Esophagus (tissue), 2 donors: ENCODE data around the gene PXN. TPM values are rescaled to one million over a fixed set of nuclear protein-coding genes. Genes with fewer than 3 reads are reported as not detected.
"Not testable (repeated sequence)": the region's sequence is repeated elsewhere in the genome, so short reads cannot be mapped to it uniquely, and the experiment has no call there.

Source experiments
- H3K27ac ChIP-seq, 2 donors: one replicate each; pipeline ENCODE4 v1.5.1; 2013; ENCODE audit warnings: low read depth in 2 of 2, mild to moderate bottlenecking in 2 of 2, inconsistent platforms in 1 of 2, low read length in 1 of 2, moderate library complexity in 1 of 2
- H3K27me3 ChIP-seq, 2 donors: one replicate each; pipeline ENCODE4 v1.6.1; 2013; ENCODE audit warnings: low read length in 2 of 2, control low read depth in 1 of 2, mild to moderate bottlenecking in 1 of 2; ENCODE audit not compliant: insufficient read depth in 2 of 2, control insufficient read depth in 1 of 2
- H3K36me3 ChIP-seq, 2 donors: one replicate each; pipeline ENCODE4 v1.6.1; 2013; ENCODE audit warnings: low read length in 1 of 2; ENCODE audit not compliant: control insufficient read depth in 2 of 2, insufficient read depth in 2 of 2
- H3K4me1 ChIP-seq, 2 donors: one replicate each; pipeline ENCODE4 v1.6.1; 2013; ENCODE audit warnings: low read length in 1 of 2; ENCODE audit not compliant: control insufficient read depth in 2 of 2, insufficient read depth in 2 of 2
- H3K4me3 ChIP-seq, 2 donors: one replicate each; pipeline ENCODE4 v1.5.1; 2013; ENCODE audit warnings: low read length in 2 of 2, mild to moderate bottlenecking in 2 of 2, low read depth in 1 of 2, moderate library complexity in 1 of 2
- H3K9me3 ChIP-seq, 2 donors: one replicate each; pipeline ENCODE4 v1.6.1; 2013; ENCODE audit warnings: mild to moderate bottlenecking in 2 of 2, low read depth in 1 of 2, low read length in 1 of 2, moderate library complexity in 1 of 2; ENCODE audit not compliant: control insufficient read depth in 2 of 2, insufficient read depth in 1 of 2
- WGBS, 2 donors: extraction: QIAGEN DNeasy Blood & Tissue Kit; methylation state at CpG; one replicate each; pipeline ENCODE4 v1.1.7; 2013; 5-methylcytosine and 5-hydroxymethylcytosine counted together
- polyA plus RNA-seq, 2 donors: library from polyadenylated mRNA; stranded (reverse); fragments of 200-250 nt; gene quantifications; one replicate each; pipeline ENCODE4 v1.2.3, GENCODE V29; 2013
- donor health status: healthy with polysubstance abuse.
- donor health status: Bipolar disorder and iron deficiency.

The PXN gene
- polyA plus RNA-seq, 2 donors, result 17.3 to 32.1 TPM

DNA sequence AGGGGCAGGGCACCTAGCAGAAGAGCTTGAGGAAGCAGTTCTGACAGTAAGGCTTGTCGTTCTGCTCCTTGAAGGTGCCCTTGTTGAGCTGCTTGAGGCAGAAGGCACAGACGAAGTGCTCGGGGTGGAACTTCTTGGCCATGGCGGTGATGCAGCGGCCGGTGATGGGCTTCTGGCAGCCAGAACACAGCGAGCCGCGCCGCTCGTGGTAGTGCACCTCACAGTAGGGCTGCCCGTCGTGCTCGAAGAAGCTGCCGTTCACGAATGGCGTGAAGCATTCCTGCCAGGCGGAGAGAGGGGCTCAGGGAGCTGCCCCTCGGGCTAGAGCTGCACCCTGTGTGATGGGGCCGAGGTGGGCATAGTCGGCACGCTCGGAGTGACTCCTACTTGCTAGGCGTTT lies 53.2 kb downstream of the PXN start:
- H3K4me1 ChIP-seq, result peaks cover 0 to 2% of the 10 kb centered on the region in 2 donors
- 94 to 96% methylated on average over 24 of the region's 24 CpGs for WGBS, 2 donors
- H3K27me3 ChIP-seq, result no peaks in the 10 kb centered on the region
- H3K9me3 ChIP-seq, result no peaks in the 10 kb centered on the region
- peaks cover 14 to 41% of the 10 kb centered on the region in 2 donors for H3K36me3 ChIP-seq
- H3K4me3 ChIP-seq, result no peak overlapping the region
- no peak overlapping the region for H3K27ac ChIP-seq

DNA sequence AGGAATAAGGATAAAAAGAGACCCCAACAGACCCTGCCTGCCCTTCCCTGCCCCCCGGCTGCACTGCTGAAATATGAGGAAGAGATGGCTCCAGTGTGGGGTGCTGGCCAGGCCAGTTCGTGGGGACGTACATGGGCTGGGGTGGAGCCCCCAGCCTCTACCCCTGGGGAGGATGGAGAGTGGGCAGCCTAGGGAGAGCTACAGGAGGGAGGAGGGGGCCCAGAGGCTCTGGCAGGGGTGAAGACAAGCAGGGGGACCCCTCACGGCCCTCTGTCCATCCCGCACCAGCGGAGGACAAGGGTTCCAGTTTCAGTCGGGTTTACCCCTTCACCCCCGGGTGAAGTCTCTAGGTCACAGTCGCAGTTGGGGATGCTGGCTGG lies 53.6 kb downstream of the PXN start:
- WGBS, 2 donors, result 81 to 88% methylated on average over 9 of the region's 9 CpGs

DNA sequence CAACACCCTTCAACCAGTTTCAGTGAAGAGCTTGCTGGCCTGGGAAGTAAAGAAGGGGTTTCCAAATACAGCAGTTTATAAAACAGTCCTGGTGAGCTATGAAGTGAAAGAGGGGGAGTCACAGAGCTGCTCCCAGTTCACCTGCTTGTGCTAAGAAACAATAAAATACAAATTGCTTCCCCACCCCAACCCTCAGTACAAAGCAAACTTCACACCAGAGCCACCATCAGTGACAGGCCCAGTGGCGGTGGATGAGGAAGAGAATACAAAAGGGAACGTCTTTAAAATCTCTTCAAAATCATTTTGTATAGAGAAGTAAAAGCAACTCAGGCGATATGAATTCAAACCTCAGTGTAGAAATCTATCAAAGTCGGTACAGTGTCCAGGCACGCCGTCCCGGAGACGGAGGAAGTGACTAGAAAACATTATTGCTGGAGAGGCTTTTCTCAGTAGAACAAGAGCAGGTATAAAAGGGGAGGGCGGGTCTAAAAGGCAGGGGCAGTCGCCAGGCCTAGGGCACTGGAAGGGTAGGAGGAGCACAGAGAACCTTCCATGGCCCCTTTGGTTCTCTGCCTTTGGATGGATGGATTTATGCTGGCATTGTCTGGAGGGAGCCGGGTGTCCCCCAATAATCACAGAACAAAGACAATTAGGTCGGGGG lies 54.2 kb downstream of the PXN start:
- H3K36me3 ChIP-seq, result peaks cover 14 to 38% of the 10 kb centered on the region in 2 donors
- no peaks in the 10 kb centered on the region for H3K27me3 ChIP-seq
- 75 to 81% methylated on average over 12 of the region's 12 CpGs for WGBS, 2 donors
- peaks cover 0 to 2% of the 10 kb centered on the region in 2 donors for H3K4me1 ChIP-seq
- H3K27ac ChIP-seq, result no peak overlapping the region
- no peaks in the 10 kb centered on the region for H3K9me3 ChIP-seq
- no peak overlapping the region for H3K4me3 ChIP-seq

More for the DNA sequence above, 53.6 kb downstream of the PXN start:
- Histone ChIP-seq H3K9me3 (no peaks in the 10 kb centered on the region), H3K4me3 (no peak overlapping the region), H3K27me3 (no peaks in the 10 kb centered on the region), H3K36me3 (peaks cover 14 to 39% of the 10 kb centered on the region in 2 donors), H3K4me1 (peaks cover 0 to 2% of the 10 kb centered on the region in 2 donors), H3K27ac (no peak overlapping the region)

DNA sequence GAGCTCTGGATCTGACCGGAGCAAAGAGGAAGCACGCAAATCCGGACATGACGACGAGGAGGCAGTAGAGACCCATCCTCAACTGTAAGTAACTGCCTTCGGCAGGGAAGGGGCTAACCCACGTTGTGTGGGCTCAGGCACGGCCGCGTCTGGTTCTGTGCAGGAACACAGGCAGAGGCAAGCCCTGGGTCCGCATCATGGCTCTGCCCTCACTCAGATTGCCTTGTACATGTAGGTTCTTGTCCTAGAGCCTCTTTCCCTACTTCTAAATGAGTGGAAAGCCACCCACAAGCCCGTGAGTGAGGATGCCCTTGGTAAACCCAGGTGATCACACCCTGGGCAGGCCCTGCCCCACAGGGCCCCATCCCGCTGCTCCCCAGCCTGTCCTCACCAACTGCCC lies 55.7 kb downstream of the PXN start:
- H3K27ac ChIP-seq, result peak overlapping the region in 1 of 2 donors; percentile 36
- H3K27me3 ChIP-seq, result no peaks in the 10 kb centered on the region
- H3K4me1 ChIP-seq, result peaks cover 0 to 2% of the 10 kb centered on the region in 2 donors
- no peak overlapping the region for H3K4me3 ChIP-seq
- H3K9me3 ChIP-seq, result no peaks in the 10 kb centered on the region
- H3K36me3 ChIP-seq, result peaks cover 13 to 28% of the 10 kb centered on the region in 2 donors
- WGBS, 2 donors, result 58 to 74% methylated on average over 13 of the region's 13 CpGs

DNA sequence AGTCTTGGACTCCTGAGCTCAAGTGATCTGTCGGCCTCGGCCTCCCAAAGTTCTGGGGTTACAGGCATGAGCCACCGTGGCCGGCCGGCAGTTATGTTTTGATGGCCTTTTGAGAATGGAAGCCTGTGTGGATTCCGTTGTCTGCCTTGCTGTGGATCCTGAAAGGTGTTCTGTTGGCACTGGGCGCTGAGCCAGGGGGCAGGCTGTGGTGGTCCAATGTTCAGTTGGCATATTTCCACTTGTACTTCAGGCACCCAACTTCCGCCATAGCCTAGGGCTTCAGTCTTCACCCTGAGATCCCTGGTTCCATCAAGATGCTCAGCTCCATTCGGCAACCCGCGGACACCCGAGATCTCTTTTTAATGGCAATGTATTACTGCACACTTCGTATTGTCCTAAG lies 58.3 kb downstream of the PXN start:
- Histone ChIP-seq H3K27me3 (no peaks in the 10 kb centered on the region), H3K36me3 (peaks cover 3 to 10% of the 10 kb centered on the region in 2 donors), H3K9me3 (no peaks in the 10 kb centered on the region), H3K4me1 (peaks cover 0 to 2% of the 10 kb centered on the region in 2 donors), H3K27ac (no peak overlapping the region), H3K4me3 (no peak overlapping the region)
- 88 to 96% methylated on average over 13 of the region's 13 CpGs for WGBS, 2 donors

DNA sequence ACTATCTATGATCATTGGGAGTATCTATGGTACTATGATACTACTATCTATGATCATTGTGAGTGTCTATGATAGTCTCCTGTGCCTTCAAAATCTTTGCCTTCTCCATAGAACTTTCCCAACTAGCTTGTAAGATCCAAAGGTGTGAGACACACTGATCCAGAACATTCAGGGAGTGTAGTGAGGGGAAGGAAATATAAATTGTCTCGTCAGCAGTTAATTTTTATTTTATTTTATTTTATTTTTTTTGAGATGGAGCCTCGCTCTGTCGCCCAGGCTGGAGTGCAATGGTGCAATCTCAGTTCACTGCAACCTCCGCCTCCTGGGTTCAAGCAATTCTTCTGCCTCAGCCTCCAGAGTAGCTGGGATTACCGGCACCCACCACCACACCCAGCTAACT lies 58.7 kb downstream of the PXN start:
- 93 to 97% methylated on average over 5 of the region's 5 CpGs for WGBS, 2 donors
- H3K4me3 ChIP-seq, H3K27me3 ChIP-seq, H3K4me1 ChIP-seq, H3K36me3 ChIP-seq, H3K27ac ChIP-seq, H3K9me3 ChIP-seq: not testable (repeated sequence)

DNA sequence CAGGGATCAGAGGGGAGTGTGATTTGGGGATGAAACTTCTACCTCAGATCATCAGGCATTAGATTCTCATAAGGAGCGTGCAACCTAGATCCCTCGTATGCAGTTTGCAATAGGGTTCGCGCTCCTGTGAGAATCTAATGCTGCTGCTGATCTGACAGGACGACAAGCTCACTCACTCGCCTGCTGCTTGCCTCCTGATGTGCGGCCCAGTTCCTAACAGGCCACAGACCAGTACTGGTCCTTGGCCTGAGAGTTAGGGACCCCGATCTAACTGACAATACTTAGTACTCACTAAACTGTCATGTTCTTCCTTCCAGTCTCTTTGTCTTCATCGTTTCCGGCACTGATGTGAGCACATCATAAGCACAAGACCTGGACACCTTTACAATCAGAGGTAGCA lies 59.3 kb downstream of the PXN start:
- no peak overlapping the region for H3K4me3 ChIP-seq
- no peak overlapping the region for H3K27ac ChIP-seq
- H3K36me3 ChIP-seq, result peaks cover 0 to 4% of the 10 kb centered on the region in 2 donors
- no peaks in the 10 kb centered on the region for H3K9me3 ChIP-seq
- H3K27me3 ChIP-seq, result no peaks in the 10 kb centered on the region
- peaks cover 0 to 2% of the 10 kb centered on the region in 2 donors for H3K4me1 ChIP-seq
- 95 to 97% methylated on average over 10 of the region's 10 CpGs for WGBS, 2 donors

DNA sequence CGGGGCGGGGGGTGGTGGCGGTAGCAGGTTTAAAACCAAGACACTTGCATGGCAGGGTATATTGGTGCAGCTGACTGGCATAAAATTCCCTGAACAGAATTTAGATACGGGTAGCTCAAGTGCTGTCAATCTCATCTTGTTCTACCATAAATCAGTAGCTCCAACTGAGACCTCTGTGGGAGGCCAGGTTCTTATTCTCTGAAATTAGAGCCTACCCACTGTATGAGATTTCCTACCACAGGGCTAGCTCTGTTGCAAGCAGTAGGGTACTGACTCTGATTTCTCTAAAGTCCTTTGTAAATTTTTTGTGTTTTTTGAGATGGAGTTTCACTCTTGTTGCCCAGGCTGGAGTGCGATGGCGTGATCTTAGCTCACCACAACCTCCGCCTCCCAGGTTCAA lies 61.4 kb downstream of the PXN start:
- Histone ChIP-seq H3K9me3 (no peaks in the 10 kb centered on the region), H3K4me1 (peaks cover 0 to 1% of the 10 kb centered on the region in 2 donors), H3K27me3 (no peaks in the 10 kb centered on the region), H3K27ac (no peak overlapping the region), H3K36me3 (peaks cover 0 to 1% of the 10 kb centered on the region in 2 donors), H3K4me3 (no peak overlapping the region)
- WGBS, 2 donors, result 92 to 94% methylated on average over 7 of the region's 7 CpGs

DNA sequence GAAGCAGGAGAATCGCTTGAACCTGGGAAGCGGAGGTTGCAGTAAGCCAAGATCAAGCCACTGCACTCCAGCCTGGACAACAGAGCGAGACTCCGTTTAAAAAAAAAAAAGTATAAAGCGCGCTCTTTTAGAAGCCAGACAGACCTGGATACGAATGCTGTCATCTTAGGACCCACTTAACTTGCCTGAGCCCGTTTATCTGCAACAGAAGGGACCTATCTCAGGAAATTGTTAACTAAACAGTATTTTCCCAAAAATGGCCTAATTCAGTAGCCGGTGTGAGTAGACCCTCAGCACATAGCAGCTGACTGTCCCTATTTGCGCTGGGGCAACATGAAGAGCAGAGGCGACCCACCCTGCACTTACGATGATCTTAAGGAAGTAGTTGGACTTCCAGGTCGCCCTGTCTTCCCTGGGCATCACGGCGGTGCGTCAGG lies 65.1 kb downstream of the PXN start:
- no peaks in the 10 kb centered on the region for H3K27me3 ChIP-seq
- H3K27ac ChIP-seq, result peak overlapping the region; percentile 84 to 98
- peaks cover 0 to 3% of the 10 kb centered on the region in 2 donors for H3K4me1 ChIP-seq
- peaks cover 6 to 17% of the 10 kb centered on the region in 2 donors for H3K36me3 ChIP-seq
- H3K4me3 ChIP-seq, result peak overlapping the region; percentile 88 to 97
- 1 to 2% methylated on average over 16 of the region's 16 CpGs for WGBS, 2 donors
- no peaks in the 10 kb centered on the region for H3K9me3 ChIP-seq
